Stromal cell of bone marrow (primary cell): ENCODE data around the gene CA7.
"Not testable (repeated sequence)": the region's sequence is repeated elsewhere in the genome, so short reads cannot be mapped to it uniquely, and the experiment has no call there.

ENCODE experiments used
- DNase-seq: peaks from one replicate; pipeline ENCODE4 v3.0.0-alpha.2; 2012; ENCODE audit warnings: low read depth

Gene CA7

DNA sequence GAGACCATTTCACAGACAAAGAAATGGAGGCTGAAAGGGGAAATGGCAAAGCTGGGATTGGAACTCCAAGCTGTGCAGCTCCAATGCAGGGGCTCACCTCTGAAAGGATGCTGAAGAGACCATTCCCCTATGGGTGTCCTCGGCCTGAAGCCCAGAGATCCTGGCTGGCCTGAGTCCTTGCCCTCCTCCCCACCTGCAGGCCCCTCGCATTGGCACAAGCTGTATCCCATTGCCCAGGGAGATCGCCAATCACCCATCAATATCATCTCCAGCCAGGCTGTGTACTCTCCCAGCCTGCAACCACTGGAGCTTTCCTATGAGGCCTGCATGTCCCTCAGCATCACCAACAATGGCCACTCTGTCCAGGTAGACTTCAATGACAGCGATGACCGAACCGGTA, 2.6 kb downstream of the CA7 start:
- no peak for DNase-seq

DNA sequence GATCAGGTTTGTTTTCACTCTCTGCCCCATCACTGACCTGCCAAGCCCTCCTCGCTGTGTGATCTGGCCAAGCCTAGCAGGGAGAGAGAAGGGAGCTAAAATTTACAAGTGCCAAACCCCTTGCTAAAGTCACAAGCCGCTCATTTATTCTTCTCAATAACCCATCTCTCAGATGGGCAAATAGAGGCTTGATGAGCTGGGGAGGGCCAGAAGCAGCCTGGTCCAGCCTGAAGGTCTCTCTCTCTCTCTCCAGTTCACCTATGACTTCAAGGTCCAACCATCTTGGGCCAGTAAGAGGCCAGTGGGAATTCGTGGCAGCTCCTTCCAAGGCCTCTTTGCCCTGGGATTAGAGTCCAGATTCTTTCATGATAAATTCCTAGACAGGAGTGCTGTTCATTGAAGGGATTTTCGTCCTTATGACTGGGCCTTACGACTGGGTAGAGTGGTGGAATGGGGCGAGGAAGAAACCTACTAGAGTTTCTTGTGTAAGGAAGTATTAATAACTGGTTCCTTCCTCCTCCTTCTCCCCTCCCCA, 3.4 kb downstream of the CA7 start:
- no peak for DNase-seq

DNA sequence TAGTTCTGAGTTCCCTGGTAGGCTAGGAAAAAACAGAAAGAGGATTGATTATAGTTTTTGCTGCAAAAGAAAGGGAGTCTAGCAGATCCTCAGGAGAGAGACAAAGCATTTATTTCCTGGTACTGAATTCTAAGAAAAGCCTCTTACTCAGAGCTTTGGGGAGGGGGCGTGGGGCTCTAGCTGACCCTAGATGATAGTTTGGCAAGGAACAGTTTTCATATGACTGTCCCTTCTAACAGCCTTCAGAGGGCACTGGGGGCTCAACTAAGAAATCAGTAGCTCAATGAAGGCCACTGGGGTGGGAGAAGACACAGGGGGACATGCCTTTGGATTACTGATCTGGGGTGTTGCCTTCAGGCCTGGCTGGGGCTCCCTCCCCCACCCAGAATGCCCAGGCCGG, 4.0 kb downstream of the CA7 start:
- no peak for DNase-seq

DNA sequence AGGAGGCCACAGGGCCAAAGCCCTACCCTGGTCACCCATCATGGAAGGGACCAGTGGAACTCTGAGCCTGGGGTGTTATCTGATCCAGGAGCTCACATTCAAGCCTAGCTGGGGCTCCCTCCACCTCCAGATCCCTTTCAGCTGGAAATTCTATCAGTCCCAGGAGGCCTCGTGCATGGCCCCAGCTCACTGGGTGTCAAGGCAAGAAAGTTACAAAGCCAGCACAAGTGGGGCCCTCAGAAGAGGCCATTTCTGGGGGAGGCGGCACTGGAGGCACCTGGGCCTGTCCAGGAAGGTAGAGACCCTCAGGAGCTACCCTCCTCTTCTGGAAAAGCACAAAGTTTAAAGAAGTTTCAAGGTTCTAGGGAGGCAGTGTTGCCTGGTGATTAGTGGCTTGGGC, 4.8 kb downstream of the CA7 start:
- no peak for DNase-seq

DNA sequence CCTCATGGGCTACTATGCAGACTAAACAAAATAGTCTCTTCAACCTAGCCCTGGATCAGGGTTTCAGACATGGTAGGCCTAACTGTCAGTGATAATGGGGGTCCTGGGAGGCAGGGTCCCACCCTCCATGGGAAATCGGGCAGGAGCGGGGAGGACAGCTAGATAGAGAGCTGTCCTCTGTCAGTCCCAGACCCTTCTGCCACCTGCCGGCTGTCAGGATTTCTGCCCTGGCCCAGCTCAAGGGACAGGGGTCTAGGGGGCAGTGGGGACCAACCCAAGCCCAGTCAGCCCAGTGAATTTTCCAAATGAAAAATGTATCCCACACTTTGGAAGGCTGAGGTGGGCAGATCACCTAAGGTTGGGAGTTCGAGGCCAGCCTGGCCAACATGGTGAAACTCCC, 5.3 kb downstream of the CA7 start:
- DNase-seq: no peak

DNA sequence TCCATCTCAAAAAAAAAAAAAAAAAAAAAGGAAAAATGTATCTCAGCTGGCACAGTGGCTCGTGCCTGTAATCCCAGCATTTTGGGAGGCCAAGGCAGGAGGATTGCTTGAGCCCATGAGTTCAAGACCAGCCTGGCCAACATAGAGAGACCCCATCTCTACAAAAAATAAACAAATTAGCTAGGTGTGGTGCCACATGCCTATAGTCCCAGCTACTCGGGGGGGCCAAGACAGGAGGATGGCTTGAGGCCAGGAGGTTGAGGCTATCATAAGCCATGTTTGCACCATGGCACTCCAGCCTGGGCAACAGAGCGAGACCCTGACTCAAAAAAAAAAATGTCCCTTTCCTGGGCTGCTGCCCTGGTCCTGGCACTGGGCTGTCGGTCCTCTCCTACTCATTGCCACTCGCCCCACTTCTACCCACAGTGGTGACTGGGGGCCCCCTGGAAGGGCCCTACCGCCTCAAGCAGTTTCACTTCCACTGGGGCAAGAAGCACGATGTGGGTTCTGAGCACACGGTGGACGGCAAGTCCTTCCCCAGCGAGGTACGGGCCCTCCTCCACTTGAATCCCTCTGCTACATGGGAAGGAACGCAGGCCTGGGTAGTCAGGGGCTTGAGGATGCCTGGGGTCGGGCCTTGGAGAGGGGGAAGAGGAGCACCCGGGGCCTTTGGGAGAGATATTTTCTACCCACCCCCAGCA, 6.1 kb downstream of the CA7 start:
- DNase-seq: no peak

DNA sequence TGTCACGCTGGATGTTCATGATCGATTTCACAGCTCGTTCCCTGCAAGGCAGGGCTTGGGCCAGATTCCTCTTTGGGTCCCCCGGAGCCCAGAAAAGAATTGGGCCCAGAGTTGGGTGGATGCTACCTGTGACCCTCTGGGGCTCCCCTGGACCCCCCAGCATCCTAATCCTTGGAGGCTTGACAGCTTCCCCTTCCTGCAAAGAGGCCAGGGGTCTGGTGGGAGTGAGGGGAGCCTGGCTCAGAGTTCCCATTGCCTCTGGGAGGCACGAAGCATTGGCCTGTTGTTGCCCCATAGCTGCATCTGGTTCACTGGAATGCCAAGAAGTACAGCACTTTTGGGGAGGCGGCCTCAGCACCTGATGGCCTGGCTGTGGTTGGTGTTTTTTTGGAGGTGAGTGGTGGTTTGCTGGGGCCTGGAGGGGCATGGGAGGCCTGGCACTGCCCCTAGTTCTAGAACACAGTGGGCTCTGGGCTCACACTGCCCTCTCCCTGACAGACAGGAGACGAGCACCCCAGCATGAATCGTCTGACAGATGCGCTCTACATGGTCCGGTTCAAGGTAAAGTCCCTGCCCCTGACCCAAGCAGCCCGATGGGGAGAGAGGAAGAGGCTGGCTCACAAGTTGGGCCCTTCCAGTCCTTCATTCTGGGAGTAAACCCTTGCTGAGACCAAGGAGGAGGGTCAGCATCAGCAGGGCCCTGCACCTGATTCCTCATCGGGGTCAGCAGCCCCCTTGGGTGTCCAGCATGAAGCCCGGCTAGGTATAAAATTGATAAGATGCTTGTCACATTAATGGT, 7.2 kb downstream of the CA7 start:
- no peak for DNase-seq

DNA sequence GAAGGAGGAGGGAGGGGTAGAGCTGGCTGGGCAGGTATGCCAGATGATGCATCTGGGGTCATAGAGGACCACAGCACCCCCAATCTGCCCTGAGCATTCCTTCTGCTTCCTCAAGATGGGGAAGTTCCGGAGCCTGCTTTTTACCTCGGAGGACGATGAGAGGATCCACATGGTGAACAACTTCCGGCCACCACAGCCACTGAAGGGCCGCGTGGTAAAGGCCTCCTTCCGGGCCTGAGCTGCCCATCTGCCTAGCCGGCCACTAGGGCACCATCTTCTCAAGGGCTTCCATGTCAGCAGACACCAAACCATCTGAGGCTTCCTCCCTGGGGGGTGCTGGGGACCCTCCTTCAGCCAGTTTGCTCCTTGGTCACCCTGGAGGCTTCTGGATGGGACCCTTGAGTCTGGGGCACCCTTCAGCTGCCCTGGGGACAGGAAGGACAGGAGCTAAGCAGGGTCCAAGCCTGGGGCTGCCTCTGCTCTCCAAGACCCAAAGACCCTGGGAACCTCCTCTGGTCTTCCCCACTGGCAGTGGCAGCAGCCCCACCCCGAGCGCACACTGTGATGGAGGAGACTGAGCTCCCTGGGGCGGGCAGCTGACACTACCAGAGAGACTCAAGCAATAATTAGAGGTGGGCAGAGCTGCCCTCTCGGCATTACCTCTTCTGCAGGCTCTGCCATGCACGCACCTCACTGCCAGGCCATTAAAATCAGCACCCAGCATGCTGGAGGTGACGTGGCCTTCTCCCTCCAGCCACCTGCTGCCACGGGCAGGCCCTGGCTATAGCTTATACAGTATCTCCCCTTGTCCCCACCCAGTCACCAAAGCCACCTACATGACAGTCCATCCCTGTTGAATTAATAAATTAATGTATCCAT, 9.3 kb downstream of the CA7 start:
- DNase-seq: no peak

DNA sequence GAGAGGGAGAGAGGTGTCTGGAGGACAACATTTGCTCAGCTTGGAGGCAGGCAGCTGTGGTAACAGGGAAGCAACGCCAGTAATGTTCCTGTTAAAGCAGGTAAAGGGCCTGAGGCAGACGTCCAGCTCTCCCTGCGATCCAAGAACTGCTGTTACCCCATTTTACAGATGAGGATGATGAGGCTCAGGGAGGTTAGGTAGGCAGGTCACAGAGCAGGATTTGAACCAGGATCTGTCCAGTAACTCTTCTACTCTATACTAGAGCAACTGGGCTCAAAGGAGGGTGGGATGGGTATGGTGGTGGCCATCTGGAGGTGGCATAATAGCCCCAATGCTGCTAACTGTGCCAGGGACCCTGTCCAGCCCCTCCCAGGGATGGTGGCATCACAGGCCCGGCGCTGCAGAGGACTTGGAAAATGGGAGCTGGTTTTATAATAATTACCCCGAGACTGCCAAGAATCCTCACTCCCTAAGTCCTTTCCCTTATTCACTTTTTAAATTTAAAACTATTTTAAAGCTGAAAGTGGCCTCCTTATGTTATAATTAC, 12.0 kb downstream of the CA7 start:
- DNase-seq: no peak

DNA sequence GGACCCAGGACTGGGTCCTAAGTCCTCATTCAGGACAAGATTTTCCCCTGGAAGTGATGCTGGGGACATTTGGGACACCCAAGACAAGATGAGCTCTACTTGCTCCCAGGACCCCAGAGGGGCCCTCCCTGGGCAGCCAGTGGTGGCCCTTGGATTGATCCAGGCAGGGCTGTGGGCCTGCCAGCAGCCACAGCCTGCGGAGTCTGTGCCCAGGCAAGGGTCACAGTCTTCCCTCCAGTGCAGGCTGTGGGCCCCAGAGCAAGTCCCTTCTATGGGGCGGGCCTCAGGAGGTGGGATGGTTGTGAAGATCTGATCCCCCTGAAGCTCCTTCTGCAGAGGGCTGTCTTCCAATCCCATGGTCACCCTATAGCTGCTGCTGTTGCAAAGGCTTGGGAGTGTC, 12.6 kb downstream of the CA7 start:
- DNase-seq: no peak

DNA sequence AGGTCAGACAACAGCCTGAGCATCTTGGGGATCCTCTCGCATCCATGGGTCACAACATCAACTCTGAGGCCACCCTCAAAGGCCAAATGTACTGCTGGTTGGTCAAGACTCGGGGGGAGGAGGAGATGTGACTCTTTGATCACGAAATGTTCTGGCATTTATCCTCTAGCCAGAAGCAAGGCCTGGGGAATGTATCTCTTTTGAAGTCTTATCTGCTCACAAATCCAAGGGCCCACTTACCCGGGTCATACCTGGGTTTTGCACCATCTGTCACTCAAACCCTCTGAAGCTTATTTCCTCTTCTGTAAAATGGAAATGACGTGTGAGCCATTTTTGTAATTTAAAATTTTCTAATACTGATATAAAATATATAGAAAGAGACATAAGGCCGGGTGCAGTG, 13.2 kb downstream of the CA7 start:
- no peak for DNase-seq

DNA sequence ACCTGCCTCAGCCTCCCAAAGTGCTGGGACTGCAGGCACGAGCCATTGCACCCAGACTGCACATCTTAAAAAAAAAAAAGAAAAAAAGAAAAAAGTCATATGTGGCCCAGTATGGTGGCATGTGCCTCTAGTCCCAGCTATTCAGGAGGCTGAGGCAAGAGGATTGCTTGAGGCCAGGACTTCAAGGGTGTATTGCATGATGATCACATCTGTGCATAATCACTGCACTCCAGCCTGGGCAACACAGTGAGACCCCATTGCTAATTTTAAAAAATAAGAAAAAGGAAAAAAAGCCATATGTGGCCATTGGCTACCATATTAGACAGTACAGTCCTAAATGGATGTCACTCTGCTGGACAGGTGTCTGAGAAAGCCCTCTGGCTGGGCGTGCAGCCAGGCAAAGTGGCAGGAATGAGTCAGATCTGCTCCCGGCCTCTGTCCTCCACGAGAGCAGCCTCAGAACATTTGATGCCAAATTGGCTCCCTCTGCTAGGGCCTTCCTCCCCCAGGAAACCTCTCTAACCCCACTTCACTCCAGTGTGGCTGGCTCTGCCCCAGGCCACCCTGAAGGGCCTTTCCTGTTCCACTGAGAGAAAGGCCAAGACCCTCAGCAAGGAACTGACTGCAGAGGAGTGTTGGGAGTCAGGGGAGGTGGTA, 14.7 kb downstream of the CA7 start:
- no peak for DNase-seq

DNA sequence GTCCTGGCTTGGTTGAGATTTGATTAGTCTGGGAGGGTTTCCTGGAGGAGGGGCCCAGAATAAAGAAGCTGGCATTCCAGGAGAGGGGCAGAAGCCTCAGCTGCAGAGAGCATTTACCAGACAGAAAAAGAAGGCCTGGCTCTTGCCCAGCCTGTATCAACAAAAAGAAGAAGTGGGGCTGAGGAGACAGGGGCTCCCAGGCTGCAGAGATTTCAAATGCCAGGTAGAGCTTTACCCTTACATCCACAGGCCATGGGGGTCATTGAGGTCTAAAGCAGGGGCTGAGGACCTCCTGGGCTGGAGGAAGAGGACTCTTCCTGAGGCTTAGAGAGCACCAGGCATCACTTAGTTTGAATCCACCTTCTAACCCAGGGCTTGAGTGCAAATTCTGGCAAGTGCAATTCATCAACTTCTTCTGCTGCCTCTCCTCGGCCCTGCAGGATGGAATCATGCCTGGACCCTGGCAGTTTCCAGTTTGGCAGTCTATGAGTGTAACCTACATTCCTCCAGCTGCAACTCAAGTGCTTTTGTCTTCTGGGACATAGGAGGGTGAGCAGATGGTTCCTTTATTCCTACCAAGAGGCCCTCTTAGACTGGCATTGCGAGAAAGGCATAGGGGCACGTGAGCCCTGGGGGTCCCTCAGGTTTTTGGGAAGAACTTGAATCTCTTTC, 15.3 kb downstream of the CA7 start:
- no peak for DNase-seq

DNA sequence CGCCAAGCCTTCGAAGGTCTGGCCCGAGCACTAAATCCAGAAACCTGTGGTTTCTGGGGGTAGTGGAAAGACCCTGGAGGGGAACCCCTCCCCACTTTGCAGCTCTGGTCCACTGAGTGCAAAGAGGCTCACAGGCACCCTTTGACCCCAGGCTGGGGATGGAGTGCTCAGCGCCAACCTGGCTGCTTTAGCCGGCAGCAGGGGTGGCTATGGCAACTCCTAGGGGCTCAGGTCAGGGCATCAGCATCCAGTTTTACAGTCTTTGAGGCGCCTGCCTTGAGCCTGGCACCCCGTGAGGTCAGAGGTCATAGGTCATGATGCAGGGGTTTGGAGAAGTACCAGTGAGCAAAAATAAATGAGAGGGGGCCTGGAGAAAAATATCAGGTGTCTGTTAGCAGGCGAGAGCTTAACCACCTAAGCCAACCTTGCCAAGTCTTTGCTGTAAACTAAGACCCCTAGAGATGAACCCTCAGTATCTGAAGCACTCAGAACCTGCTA, 17.9 kb downstream of the CA7 start:
- no peak for DNase-seq

DNA sequence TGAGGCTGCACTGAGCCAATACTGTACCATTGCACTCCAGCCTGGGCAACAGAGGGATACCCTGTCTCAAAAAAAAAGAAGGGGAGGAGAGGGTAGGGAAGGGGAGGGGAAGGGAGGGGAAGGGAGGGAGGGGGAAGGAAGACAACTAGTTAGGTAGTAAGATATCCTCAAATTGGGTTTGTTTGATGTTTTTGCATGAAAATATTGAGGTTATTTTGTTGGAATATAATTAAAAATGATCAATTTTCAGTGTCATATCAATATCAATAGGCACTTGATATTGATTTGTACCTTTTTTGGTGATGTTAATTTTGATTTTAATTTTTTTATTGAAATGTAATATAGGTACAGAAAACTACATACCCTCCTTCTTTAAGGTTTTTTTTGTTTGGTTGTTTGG, 19.5 kb downstream of the CA7 start:
- no peak for DNase-seq

DNA sequence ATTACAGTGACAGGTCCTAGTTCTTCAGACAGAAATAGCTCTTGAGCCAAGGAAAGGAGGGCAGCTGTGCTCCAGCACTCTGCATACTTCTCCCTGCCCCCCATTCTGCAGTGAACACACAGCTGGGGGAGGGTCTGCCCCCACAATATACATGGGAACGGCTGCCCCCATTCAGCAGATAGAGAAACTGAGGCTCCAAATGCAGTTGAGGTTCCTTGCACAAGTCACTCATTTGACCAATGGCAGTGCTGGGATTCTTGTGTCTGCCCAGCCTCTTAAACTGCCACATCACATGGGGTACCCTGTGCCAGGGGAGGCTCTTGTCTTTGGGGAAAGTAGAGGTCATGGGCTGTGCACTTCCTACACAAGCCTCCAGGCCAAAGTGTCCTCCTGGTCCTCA, 25.2 kb downstream of the CA7 start:
- no peak for DNase-seq

DNA sequence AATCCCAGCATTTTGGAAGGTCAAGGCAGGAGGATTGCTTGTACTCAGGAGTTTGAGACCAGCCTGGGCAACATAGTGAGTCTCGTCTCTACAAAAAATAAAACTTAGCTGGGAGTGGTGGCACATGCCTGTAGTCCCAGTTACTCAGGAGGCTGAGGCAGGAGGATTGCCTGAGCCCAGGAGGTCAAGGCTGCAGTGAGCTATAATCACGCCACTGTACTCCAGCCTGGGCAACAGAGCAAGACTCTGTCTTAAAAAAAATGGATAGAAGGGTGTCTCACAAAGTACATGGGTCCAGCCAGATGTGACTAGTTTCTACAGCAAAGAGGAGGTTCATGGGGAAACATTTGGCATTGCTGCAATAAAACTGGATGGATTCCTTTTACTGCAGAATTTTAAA, 27.1 kb downstream of the CA7 start:
- not testable (repeated sequence) for DNase-seq

DNA sequence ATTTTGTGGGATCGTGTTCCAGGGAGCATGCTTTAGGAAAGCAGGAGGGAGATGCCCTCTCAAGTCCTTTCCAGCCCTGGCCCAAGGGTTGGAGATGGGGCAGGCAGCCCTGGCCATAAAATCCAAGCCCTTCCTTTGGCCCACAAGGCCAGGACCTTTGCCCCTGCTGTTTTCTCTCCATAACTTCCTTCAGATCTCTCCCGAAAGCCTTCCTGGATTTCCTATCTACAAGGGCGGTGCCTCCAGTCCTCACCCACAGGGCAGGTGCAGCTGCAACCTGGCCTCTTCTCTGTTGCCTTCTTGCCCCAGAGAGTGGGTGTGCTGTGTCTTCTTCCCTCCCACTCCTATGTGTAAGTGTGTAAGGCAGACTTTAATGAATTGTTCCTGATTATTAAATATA, 27.6 kb downstream of the CA7 start:
- DNase-seq: no peak

DNA sequence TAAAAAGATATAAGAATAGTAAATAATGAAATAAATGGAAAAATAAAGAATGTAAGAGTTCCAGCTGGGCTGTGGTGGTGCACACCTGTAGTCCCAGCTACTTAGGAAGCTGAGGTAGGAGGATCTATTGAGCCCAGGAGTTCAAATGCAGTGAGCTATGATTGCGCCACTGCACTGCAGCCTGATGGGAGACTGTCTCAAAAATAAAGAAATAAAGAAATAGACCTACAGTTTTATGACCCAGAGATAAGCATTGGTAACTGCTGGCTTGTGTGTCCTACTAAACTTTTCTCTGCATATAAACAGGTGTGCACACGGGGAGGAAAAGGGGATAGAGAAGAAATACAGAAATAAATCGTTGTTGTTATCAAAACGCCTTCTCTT, 28.3 kb downstream of the CA7 start:
- no peak for DNase-seq

DNA sequence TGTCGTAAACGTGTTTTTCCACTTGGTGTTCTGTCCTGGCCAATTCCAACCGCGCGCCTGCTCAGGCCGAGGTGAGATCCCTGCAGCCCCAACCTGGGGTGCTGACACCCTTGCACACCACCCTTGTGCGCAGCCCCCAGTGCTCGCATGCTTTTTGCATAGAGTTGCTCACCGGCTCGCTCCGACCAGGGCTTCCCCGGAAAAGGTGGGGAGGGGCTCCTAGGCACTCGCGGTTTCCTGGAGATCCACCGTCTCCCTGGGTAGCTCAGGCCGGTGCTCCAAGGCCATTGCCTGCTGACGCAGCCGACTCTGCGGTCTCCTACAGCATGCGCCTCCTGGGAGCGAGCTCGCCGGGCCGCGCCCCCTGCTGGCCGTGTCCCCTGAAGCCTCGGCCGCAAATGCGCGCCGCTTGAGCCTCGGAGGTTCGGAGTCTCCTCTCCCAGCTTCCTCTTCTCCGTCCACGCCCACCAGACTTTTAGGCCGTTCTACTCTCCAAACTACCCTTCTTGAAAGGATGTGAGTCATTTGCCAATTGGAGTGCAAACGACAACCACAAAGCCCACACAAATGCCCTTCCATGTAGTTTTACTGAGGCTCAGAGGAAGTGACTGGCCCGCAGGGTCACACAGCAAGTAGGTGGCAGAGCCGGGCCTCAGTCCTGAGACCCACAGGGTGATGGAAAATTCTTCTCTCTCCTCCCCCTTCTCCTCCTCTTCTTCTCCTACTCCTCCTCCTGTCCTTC, 28.9 kb downstream of the CA7 start:
- peak; percentile 100 for DNase-seq
